GM19351 (cell line): Measurements from ENCODE around the gene ARPP21.

Experiments used
- ATAC-seq: cut with Tn5 transposase; IDR thresholded peaks from one replicate; pipeline ENCODE4 v1.9.1; 2021; ENCODE audit warnings: mild to moderate bottlenecking, moderate library complexity; ENCODE audit not compliant: unreplicated experiment

ARPP21 gene

DNA sequence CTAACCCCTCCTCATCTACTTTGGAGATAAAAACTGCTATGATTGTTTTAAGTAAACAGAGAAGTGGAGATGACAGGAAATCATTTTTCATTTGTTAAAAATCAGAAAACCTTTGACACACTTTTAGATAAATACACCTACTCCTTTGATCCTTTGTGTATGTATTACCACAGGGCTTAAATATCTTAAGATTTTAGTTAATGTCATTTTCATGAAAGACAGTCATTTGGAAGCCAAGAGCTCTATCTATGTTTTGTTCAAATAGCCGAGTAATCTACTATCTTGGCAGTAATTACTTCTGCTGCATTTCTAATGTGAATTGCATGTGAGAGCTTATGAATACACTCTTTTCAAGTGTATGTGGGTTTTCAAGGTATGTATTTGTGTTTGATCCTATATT lies 2.0 kb downstream of the ARPP21 start:
- no peak for ATAC-seq

DNA sequence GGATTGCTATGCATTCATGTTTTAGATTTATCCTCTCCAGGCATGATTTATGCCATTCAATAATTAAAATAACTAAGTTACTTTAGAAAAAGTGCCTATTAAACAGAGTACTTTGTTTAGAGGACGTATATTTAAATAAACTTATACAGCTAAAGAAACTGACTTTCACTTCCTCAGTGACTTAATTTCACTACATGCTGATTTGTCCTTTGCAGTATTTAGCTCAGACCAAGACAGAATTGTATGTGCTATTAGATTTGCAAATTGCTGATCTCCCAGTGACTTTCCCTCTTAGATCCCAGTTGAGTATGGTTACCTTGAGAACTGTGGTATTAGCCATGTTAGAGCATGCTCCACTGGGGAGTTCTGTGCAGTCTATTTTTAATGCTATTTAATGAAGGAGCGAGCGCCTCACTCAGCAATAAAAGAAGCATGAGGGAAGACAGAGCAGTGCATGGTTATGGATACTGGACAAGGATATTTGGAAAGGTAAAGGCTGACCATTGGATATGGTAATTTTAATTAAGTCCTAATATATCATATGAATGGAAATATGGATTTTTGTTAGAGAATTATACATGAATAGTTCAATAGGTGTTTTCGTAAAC lies 2.7 kb downstream of the ARPP21 start:
- no peak for ATAC-seq

DNA sequence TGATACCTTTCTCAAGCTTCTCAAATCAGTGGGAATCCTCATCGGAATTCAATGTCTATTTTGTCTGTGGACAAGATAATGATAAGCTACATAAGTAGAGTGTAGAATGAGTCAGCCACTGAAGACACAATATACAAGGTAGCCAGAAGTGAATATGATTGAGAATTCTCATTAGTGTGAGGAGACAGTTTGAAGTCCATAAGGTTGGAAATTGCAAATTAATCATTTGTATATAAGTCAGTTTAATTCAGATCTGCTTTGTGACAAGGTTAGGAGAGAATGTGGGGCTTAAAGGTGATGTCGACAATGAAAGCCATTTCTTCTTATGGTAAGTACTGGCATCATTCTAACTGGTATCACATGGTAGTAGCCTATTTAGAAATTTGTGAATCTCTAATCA lies 4.2 kb downstream of the ARPP21 start:
- ATAC-seq = no peak

DNA sequence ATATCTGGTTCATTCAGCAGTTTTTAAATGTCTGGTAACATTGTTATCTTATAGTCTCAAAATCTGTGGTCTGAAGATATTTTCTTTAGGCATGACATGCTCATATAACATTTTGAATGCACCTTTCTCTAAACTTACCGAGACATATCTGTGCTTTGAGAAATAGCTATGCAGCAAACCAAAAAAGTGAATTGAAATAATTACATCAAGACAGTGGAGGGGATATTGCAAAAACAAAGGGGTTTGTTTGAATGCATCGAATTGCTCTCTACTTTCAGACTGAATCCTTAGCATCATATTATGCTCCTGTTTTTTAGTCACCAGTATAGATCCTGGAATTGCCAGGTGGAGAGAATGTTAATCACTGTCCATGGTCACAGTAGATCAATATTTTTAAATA lies 5.1 kb downstream of the ARPP21 start:
- no peak for ATAC-seq

DNA sequence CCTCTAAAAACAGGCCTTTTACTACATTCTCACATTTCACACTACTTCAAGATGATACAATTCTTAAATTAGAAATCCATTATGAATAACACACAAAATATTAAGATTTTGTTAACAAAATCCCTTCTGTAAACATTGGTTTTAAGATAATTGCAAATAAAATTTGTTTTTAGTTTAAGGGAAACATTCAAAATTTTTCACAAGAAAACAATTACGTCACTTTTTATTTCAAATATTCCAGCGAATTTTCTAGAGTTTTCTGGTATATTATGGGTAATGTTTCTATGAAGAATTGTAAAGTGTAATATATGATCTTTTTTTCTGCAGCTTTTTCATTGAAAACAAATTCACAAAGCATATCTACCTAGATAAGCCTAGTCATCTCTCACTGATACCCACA lies 5.9 kb downstream of the ARPP21 start:
- ATAC-seq = no peak

DNA sequence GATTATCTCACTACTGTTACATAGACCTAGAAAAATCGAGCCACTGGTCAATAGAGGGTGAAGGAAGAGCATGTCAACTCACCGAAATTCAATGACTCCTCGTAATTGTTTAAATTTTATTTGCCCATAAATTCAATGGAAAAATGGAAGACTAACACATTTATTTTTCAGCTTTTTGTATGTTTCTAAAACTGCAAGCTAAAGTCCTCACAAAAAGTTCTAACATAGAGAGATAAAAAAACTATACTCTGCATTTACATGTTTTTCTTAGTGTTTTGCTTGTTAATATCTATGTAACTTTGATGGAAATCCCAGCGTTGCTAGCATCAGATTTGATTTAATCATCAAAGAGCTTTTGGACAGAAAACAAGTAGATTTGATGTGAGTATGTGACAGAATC lies 6.8 kb downstream of the ARPP21 start:
- ATAC-seq = no peak

DNA sequence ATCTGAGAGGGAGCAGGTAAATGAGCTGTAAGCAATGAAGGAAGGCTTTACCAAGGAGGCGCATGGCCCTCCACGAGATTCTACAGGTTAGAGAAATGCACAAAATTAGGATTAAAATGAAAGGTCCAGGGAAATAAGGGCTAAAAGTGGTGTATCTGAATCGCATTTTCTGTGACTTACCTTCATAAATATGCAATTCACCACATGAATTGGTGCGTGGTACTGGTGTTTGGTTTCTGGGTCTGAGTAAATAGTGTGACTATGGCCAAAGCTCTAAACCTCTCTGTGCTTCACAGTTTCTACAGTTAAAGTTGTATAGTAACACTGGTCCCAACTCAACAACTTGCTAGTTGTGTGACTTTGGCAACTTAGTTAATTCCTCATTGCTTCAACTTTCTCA lies 8.1 kb downstream of the ARPP21 start:
- ATAC-seq = no peak

DNA sequence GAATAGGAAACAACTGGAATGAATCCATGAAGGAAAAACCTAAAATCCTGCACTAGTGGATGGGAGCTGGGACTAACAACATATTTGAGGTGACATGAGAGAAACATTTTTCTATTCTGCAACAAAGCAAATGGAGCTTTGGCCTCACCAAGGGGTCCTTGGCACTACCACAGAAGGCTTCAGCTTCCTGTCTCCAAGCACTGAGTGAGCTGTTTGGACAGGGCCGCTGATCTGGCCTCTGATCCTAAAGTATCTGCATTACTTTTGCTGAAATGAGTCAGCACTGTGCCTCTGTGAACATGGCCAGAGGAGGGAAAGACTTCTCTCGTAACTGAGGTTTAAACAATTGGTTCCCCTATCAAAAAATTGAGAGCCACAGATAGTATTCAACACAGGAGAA lies 9.0 kb downstream of the ARPP21 start:
- ATAC-seq = no peak

DNA sequence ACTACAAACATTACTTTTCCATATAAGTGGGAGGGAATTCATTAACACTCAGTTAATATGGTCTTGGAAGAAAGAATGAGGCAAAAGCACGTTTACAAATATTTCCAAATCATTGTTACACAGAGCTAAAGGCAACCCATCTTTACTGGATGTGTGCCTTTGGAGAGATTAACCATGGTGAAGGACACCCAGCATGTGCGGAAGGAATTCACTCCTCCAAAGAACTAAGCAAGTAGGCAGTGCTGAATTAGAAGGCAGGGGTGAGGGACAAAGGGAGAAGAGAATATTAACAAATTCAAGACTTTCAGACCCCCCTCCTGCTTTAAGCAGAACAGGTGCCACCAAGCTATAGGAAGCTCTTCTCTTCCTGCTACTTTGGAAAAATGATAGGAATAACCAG lies 10.1 kb downstream of the ARPP21 start:
- no peak for ATAC-seq

DNA sequence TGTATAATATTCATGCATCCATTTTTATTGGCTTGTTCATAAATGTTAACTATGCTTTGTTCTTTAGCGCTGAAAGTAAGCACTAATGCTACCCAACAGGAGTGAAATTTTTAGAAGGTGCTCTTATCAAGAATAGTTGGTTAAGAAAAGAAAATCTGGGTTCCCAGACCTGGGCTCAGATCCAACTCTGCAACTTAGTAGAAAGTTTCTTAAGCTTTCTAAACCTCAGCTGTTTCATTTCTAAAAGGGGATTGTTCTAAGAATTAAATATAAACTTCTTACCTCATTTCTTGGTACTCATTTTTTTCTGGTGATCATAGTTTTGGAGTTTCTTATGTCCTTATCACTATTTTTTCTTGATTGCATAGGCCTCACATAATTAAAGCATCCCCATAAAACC lies 12.1 kb downstream of the ARPP21 start:
- no peak for ATAC-seq

DNA sequence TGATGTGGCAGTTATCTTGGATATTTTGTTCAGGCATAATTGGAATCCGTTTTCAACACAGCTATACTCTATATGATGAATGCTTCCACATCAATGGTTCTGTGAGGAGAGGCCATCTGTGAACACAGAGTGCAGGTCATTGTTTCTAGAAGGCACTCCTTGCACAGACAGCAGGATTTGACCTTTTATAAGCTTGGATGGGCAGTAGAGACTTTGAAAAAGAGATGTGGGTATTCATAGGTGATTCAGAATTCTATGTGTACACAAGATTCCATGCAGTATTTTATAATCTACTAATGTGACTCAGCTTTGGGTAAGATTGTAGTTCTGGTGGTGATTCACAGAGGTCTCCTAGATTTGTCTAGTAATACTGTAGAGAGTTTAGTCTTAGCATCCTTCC lies 12.5 kb downstream of the ARPP21 start:
- ATAC-seq = no peak

DNA sequence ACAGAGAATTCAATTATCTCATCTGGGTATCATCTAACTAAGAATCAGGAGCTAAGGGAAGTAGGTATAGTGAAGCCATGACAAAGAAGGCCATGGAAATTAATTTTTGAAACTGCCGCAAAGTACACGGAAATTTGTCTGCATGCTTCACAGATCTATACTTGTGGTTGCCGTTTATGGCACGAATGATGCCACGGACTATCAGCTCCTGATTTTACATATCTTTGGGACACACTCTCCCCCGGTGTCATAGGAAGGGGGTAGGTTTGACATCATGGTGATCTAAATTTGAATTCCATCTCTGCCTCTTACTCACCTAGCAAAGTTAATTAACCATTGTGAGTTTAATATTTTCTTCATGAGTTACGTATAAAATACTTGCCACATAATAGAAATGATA lies 14.0 kb downstream of the ARPP21 start:
- no peak for ATAC-seq

DNA sequence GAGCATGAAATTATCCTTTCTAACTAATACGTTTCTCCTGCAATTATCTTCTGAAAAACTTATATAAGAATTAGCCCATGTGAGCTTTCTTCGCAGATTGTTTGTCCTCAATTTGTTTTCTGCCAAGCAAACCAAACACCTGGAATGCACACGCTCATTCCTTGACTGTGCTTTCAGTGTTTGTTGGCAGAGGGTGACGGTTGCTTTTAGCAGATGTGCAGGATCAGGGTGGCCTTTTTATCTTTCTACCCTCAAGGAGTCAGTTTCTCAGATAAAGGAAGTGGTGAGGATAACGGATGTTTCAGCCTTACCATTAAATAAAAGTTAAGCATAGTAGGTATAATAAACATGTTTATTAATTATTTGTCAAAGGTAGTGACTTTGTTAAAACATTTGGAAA lies 15.2 kb downstream of the ARPP21 start:
- ATAC-seq = no peak

DNA sequence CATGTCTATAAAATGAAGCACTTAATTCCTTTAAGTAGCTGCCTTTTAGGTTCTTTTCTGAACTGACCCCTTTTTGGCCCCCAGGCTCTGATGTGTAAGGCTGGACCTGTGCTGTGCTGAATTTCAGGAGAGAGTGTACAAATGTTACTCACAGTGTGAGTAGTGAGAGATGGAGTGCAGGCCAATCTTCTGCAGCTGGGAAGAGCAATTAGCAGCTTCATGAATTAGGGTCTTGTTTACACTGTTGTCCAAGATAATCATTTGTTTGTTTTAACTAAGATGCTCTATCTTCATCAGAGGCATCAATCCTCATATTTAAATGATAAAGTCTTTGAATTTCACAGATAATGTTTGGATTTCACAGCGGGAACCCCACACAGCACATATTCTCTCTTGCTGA lies 19.4 kb downstream of the ARPP21 start:
- ATAC-seq = no peak

DNA sequence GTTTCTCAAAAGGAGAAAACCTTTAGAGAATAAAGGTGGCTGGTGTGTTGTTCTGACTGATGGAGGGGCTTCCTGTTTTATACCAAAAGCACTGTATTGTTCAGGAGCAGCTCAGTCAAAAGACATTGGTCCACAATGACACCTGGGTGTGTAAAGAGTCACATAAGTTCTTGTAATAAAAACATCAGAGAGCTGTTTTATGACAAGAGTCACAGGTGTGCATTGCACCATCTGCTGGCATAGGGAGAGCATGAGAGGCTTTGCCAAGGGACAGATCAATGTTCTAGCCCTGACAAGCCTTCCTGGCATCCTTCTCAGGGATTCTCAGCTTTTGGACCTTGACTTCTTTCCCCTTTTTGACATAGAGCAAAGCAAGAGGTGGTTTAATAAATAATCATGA lies 20.4 kb downstream of the ARPP21 start:
- ATAC-seq = peak; percentile 52

DNA sequence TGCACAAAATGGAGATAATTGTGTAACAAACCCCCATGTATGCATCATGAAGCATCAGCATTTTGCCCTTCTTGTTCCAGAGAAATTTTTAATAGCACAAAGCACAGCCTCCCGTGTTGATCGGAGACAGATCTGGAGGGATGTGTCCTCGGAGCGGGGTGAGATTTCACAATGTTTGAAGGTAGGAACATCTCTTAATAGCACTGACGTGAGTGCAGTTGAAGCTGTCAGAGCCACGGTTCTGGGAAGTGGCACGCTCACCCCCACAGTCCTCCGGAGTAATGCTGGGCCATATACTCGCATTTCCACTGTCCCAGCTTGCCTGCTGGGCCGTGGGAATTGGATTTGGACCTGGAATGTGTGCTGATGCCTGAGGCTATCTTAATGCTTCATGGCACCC lies 24.1 kb downstream of the ARPP21 start:
- ATAC-seq = no peak

DNA sequence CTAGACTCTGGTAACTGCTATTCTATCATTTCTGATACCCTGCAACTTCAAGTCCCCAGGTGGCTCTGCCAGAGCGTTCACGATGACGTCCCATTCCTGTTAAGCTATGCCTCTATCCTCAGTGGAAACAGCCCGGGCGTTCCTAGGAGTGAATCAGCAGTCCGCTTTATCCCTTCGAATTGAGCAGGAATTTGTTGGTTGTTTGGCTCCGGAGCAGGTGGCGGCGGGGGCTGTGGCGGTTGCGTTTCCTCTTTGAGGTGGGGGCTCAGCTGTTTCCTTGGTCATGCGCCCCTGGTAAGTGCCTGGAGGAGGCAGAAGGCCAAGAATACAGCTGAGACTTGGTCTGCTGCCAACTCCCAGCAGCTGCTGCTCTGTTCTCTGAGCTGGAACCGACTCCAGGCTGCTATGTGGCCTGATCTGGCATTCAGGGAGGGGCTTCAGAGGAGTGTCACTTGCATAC lies 25.2 kb downstream of the ARPP21 start:
- peak; percentile 60 for ATAC-seq

DNA sequence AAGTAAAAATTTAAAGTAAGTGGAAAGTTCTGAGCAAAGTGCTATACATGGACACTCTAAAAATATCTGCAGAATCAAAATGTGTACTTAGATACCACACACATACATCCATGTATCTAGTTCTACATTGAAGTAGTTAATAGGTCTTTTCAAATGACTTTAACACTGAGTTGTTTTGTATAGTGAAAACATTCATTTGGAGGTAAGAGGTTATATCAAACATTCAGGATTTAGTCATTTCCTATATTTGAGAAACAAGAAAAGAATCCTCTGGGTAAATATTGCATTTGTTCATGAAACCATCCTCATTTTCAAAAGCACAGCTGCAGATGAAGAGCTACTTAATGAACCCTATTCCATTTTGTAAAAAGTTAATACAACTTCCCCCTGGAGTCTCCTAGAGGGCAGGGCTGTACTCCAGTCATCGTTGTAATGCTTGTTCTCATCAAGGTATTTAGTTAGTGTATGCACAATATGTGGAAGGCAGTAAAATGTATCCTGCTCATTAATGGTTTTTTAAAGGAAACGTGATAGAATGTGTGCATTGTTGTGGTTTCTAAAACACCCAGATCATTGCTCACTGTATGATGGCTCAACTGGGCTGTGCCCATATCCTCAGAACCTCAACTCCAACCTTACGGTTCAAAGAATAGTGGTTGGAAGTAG lies 26.2 kb downstream of the ARPP21 start:
- ATAC-seq = no peak

DNA sequence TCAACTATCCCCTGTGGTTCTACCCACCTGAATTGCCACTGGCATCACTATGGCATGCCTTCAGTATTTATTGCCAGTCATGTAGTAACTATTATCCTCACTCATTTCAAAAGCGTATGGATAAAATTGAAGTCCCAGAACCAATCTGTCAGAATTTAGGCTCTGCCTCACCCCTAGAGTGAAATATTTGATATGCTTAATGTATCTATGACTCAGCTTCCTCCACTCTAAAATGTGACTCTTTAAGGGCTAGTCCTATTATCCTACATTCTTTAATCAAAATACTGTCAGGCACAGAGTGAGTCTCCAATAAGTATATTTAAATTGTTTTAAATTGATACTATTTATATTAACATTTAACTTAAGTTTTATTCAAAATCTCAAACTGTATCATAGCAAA lies 27.6 kb downstream of the ARPP21 start:
- ATAC-seq = no peak

DNA sequence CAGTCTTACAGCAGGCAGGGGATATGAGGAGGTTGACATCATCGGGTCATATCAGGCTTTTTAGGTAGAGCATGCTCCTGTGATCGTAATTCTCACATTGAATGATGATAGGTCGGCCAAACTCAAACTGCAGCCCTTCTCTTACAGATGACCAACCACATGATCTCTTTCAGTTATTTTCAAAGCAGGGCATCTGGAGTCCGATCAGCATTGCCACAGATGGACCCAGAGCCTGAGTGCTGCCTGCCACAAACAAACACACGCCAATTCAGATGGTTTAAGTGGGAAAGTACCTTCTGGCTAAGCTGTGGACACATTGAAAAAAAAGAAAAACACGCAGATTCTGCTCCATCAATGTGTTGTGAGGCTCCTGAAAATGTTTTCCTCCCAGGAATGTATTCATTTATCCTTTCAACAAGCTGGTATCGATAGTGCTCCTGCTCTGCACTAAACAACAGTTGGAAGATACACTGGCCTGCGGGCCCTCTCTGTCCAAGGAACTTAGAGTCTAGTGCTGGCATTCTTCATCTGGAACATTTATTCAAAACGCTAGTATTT lies 31.2 kb downstream of the ARPP21 start:
- ATAC-seq = no peak

DNA sequence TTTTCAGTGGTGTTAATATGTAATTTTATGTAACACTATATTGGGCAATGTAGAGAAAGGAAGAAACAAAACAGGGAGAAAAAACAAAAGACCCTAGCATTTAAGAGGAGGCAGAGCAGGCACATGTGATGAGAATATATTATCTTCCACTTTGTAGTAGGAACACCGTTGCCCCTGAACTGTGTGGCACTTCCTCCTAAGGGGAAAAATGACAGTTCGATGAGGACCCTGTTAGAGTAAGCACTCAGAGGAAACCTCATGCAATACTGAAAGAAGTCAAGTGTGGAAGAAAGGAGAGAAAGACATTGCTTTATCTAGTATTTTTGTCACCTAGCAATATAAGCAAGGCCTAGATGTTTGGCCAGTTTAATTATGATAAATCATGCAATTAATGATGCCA lies 32.2 kb downstream of the ARPP21 start:
- ATAC-seq = no peak

DNA sequence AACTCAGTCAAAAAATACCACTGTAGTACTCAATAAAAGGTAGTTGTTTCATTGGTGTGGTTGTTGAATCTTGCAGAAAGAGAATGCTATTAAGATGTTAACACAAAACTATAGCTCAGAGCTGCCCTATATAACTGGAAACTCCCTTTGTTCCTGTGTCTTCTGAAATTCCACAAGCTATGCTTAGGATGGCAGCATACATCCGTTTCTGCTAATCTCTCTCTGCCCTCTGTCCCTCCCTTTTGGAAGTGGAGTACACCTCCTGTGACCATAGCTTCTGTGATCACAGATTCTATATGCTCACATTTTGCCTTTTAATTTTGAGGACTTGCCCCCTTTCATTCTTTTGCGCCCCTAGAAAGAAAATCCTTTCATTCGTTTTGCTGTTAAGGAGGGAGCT lies 33.7 kb downstream of the ARPP21 start:
- ATAC-seq = no peak
